ENCODE results near the gene SLC13A5. TPM values are rescaled to one million over a fixed set of nuclear protein-coding genes. Genes with fewer than 3 reads are reported as not detected.

The SLC13A5 gene
- total RNA-seq, 1 donor from 2014 or later = not detected

GRCh38 chr17:6675201-6675825 lies 37.9 kb downstream of the SLC13A5 start:
- no peak for TF ChIP-seq CTCF (IDR thresholded peaks at IDR 0.05; ENCODE audit: borderline replicate concordance)
- H3K4me1 ChIP-seq = no peaks in the 10 kb centered on the region
- H3K27me3 ChIP-seq (ENCODE audit: low read depth) = peaks cover 80% of the 10 kb centered on the region
- intact Hi-C loops (cut with micrococcal nuclease) = no loop called here
- H3K9me3 ChIP-seq (replicated peaks) = no peaks in the 10 kb centered on the region
- no peaks in the 10 kb centered on the region for H3K36me3 ChIP-seq
- no peak overlapping the region for H3K27ac ChIP-seq (replicated peaks)
- DNase-seq = no peak
- no peak overlapping the region for H3K4me3 ChIP-seq

- Histone ChIP-seq H3K27me3 (ENCODE audit: low read depth) (peaks cover 80% of the 10 kb centered on the region), H3K27ac (replicated peaks) (no peak overlapping the region), H3K4me3 (no peak overlapping the region), H3K9me3 (replicated peaks) (no peaks in the 10 kb centered on the region), H3K36me3 (no peaks in the 10 kb centered on the region), H3K4me1 (no peaks in the 10 kb centered on the region)
- no peak for DNase-seq
- no peak for TF ChIP-seq CTCF (IDR thresholded peaks at IDR 0.05; ENCODE audit: borderline replicate concordance)
- intact Hi-C loops (cut with micrococcal nuclease) = no loop called here
Measured at GRCh38 chr17:6674586-6674985, 38.6 kb downstream of the SLC13A5 start.

DNA sequence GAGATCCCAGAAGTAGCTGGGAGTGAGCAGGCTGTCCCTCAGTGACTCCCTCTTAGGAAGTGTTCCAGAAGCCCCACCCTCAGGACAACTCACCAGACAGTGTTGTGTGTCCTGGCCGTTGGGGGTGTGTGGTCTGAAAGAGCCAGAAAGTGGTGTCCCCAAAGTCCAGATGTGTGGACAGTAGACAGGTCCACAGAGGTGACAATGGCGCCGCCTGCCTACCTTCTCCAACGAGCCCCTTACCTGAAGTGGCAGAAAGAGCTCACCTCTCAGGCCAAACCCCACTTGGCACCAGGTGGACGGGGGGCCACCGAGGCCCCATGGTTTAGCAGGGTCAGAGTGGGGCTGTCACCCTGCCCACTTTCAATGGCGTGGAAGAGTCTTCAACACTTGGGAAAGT lies 41.7 kb downstream of the SLC13A5 start:
- DNase-seq = no peak
- TF ChIP-seq CTCF (IDR thresholded peaks at IDR 0.05; ENCODE audit: borderline replicate concordance) = no peak
- Histone ChIP-seq H3K27ac (replicated peaks) (no peak overlapping the region), H3K9me3 (replicated peaks) (no peaks in the 10 kb centered on the region), H3K4me1 (no peaks in the 10 kb centered on the region), H3K36me3 (no peaks in the 10 kb centered on the region), H3K27me3 (ENCODE audit: low read depth) (peaks cover 72% of the 10 kb centered on the region), H3K4me3 (no peak overlapping the region)
- intact Hi-C loops (cut with micrococcal nuclease) = no loop called here

- no peaks in the 10 kb centered on the region for H3K36me3 ChIP-seq
- peaks cover 3% of the 10 kb centered on the region for H3K4me1 ChIP-seq
- no peaks in the 10 kb centered on the region for H3K9me3 ChIP-seq (replicated peaks)
- no peak overlapping the region for H3K4me3 ChIP-seq
- intact Hi-C loops (cut with micrococcal nuclease) = no loop called here
- no peak overlapping the region for H3K27ac ChIP-seq (replicated peaks)
- DNase-seq = no peak
- peaks cover 67% of the 10 kb centered on the region for H3K27me3 ChIP-seq (ENCODE audit: low read depth)
- TF ChIP-seq CTCF (IDR thresholded peaks at IDR 0.05; ENCODE audit: borderline replicate concordance) = no peak
Measured at GRCh38 chr17:6670999-6671398, 42.2 kb downstream of the SLC13A5 start.

GRCh38 chr17:6670571-6670970 lies 42.6 kb downstream of the SLC13A5 start:
- DNase-seq = no peak

More at GRCh38 chr17:6670571-6670970, 42.6 kb downstream of the SLC13A5 start:
- Histone ChIP-seq H3K4me1 (peaks cover 7% of the 10 kb centered on the region), H3K27ac (replicated peaks) (no peak overlapping the region), H3K36me3 (no peaks in the 10 kb centered on the region), H3K9me3 (replicated peaks) (no peaks in the 10 kb centered on the region), H3K27me3 (ENCODE audit: low read depth) (peaks cover 66% of the 10 kb centered on the region), H3K4me3 (no peak overlapping the region)
- TF ChIP-seq CTCF (IDR thresholded peaks at IDR 0.05; ENCODE audit: borderline replicate concordance) = no peak
- intact Hi-C loops (cut with micrococcal nuclease) = no loop called here
